GM12878 (cell line): ENCODE measurements around the gene SLC15A3. TPM values are rescaled to one million over a fixed set of nuclear protein-coding genes. Genes with fewer than 3 reads are reported as not detected.
A peak's percentile ranks its signal among the peaks of the same experiment; 100 is the strongest.

ENCODE experiments used
- ATAC-seq: fragments of 200-7000 bp; cut with Tn5 transposase; 3 replicates; pipeline ENCODE4 v1.9.1; 2020; ENCODE audit warnings: mild to moderate bottlenecking, moderate library complexity
- BruUV-seq: library from RNA; stranded (reverse); fragments of 400-500 nt; replicated peaks from 2 replicates; lab custom pipeline; 2021; lab: Mats Ljungman, UMichigan
- CTCF ChIA-PET: fragments of 300-600 bp; sonication (Branson Sonifier 250); formaldehyde crosslinking; extraction: SDS; loops from one replicate; lab custom pipeline; 2021; ENCODE audit warnings: inconsistent platforms; lab: Yijun Ruan, JAX
- POLR2A ChIA-PET: fragments of 350-600 bp; formaldehyde crosslinking; extraction: SDS; loops from one replicate; lab custom pipeline; 2021; ENCODE audit warnings: inconsistent platforms; lab: Charles Lee
- RAD21 ChIA-PET: fragments of 300-600 bp; sonication (Branson Sonifier 250); formaldehyde crosslinking; loops from one replicate; lab custom pipeline; 2023; ENCODE audit warnings: antibody characterized with exemption; ENCODE audit not compliant: unreplicated experiment; lab: Charles Lee
- SMC1A ChIA-PET: fragments of 300-600 bp; sonication (Branson Sonifier 250); formaldehyde crosslinking; loops from one replicate; lab custom pipeline; 2023; ENCODE audit not compliant: unreplicated experiment, uncharacterized antibody; lab: Charles Lee
- DNase-seq: peaks from one replicate; pipeline ENCODE4 v3.0.0-alpha.2; 2011; ENCODE audit warnings: low read depth, low spot score
- FAIRE-seq: peaks from 3 replicates; lab custom pipeline; 2011; peaks lifted over from hg19 to GRCh38; lab: Jason Lieb, UNC
- H2AFZ ChIP-seq: 2 replicates; pipeline ENCODE4 v1.6.0; 2011; ENCODE audit warnings: low read depth, low read length, control low read depth; ENCODE audit not compliant: control insufficient read depth
- H3K27ac ChIP-seq: 2 replicates; pipeline ENCODE4 v1.5.1; 2011; ENCODE audit warnings: control low read depth; ENCODE audit not compliant: control insufficient read depth, insufficient read depth
- H3K27me3 ChIP-seq, 2 experiments: replicated peaks in 1 of 2; 2 replicates each; pipeline versions ENCODE4 v1.6.0 to v1.6.1; 2011; ENCODE audit warnings: low read length in 1 of 2; ENCODE audit not compliant: control insufficient read depth in 2 of 2, insufficient read depth in 2 of 2
- H3K36me3 ChIP-seq, 2 experiments: 2 replicates each; pipeline ENCODE4 v1.5.1; 2011; ENCODE audit warnings: low read length in 1 of 2; ENCODE audit not compliant: control insufficient read depth in 2 of 2, insufficient read depth in 2 of 2
- H3K4me1 ChIP-seq: 2 replicates; pipeline ENCODE4 v1.6.1; 2011; ENCODE audit warnings: mild to moderate bottlenecking, low read length, moderate library complexity, mixed read lengths; ENCODE audit not compliant: control insufficient read depth, insufficient read depth
- H3K4me2 ChIP-seq: 2 replicates; pipeline ENCODE4 v1.6.0; 2011; ENCODE audit warnings: control low read depth; ENCODE audit not compliant: control insufficient read depth, insufficient read depth
- H3K4me3 ChIP-seq: fragments of 200-600 bp; sonication (generic); 2 replicates; pipeline ENCODE4 v1.5.1; 2016
- H3K79me2 ChIP-seq: 2 replicates; pipeline ENCODE4 v1.6.0; 2011; ENCODE audit warnings: low read length; ENCODE audit not compliant: control insufficient read depth, insufficient read depth
- H3K9ac ChIP-seq: 2 replicates; pipeline ENCODE4 v1.8.0; 2011; ENCODE audit warnings: low read length, control low read depth, mixed read lengths; ENCODE audit not compliant: control insufficient read depth, insufficient read depth
- H3K9me3 ChIP-seq: replicated peaks from 3 replicates; pipeline ENCODE4 v1.5.1; 2011; ENCODE audit warnings: mild to moderate bottlenecking, low read length; ENCODE audit not compliant: control insufficient read depth, insufficient read depth
- H4K20me1 ChIP-seq: 2 replicates; pipeline ENCODE4 v1.6.0; 2011; ENCODE audit not compliant: control insufficient read depth, insufficient read depth
- POLR2A ChIP-seq: IDR thresholded peaks from 2 replicates; pipeline ENCODE4 v1.6.1; 2011; ENCODE audit warnings: low read depth, mild to moderate bottlenecking, low read length
- WGBS: methylation state at CpG from one replicate; pipeline ENCODE4 v1.1.6; 2016; ENCODE audit warnings: low lambda C conversion rate; ENCODE audit not compliant: insufficient replicate concordance, insufficient coverage; ENCODE audit errors: missing lambda C conversion rate; 5-methylcytosine and 5-hydroxymethylcytosine counted together
- in situ Hi-C: fragments of 300-500 bp; cut with MboI; formaldehyde crosslinking; loops from 9 replicates; pipeline ENCODE4 v1.14.3; 2018; ENCODE audit warnings: mixed read lengths
- intact Hi-C: fragments of 100-400 bp; cut with micrococcal nuclease; formaldehyde crosslinking; loops from one replicate; pipeline ENCODE4 v1.14.2; 2022; ENCODE audit not compliant: unreplicated experiment
- polyA plus RNA-seq, 11 experiments: library from polyadenylated mRNA; depleted of rRNA in 4 of 11; unstranded in 6 of 11; stranded (reverse) in 5 of 11; fragments of >200 nt; fragmentation: Nextera tagmentation in 4 of 11; fragmentation: Illumina TruSeq in 1 of 11; extraction: Ambion mirVana in 4 of 11; extraction: Trizol in 1 of 11; gene quantifications; 1 replicate in 1 of 11; 2 replicates in 10 of 11; pipeline versions ENCODE4 v1.2.1 to v1.2.3, GENCODE V29; 2011 to 2016; ENCODE audit warnings: inconsistent platforms in 2 of 11, missing spikeins in 2 of 11, low read depth in 1 of 11
- total RNA-seq, 4 experiments: library from RNA; depleted of rRNA in 3 of 4; stranded (reverse); fragments of >200 nt in 3 of 4; fragmentation: Illumina TruSeq in 1 of 4; extraction: Trizol in 1 of 4; gene quantifications; 2 replicates each; pipeline versions ENCODE4 v1.2.1 to v1.2.3, GENCODE V29; 2013 to 2021
- TF ChIP-seq, protein P1 (sequence below): IDR thresholded peaks from 2 replicates; pipeline ENCODE4 v1.6.1; 2012; ENCODE audit warnings: mild to moderate bottlenecking, low read depth, low read length

Gene SLC15A3
- total and polyA plus RNA-seq, 10 of the 15 experiments (the other 5 are each of a cell fraction or from before 2014, with no cell fraction given): 17.7 to 102 (median 55.8) TPM

DNA sequence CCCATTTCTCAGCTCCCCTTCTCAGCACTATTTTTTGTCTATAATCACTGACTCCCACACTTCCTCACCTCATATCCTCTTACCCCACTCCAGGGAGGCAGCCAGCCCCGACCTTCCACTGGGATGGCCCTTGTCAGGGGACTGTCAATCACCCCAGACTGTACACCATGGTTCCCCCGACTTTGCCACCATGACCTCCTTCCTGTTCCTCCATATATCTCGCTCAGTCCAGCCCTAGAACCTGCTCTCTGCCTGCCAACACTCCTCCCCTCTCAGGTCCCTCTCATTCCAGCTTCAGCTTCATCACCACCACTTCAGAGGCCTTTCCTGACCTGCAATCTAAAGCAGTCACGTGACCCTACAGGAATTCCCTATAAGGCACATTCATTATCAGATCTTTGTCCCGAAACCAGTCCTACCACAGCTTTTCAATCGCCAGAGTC lies 62.1 kb downstream of the SLC15A3 start:
- SMC1A ChIA-PET: interaction anchor here (3.1 to 3.6 kb wide), 2 partner anchors 59 to 112 kb away, joined by 46 to 50 read pairs; no protein-coding TSS in a partner anchor
- no peak overlapping the region for H3K4me2 ChIP-seq
- no peaks in the 10 kb centered on the region for H4K20me1 ChIP-seq
- H2AFZ ChIP-seq: no peak overlapping the region
- FAIRE-seq (no peak), ATAC-seq (no peak; the same call in 2 of the 3 replicates), DNase-seq (no peak)
- intact Hi-C loops (no loop called here), in situ Hi-C loops (loop anchor here (5.0 kb wide), 1 partner anchor 118 kb away; no protein-coding TSS in a partner anchor)
- no peaks in the 10 kb centered on the region for H3K4me1 ChIP-seq
- peak; percentile 64; the same call in 1 of the 2 replicates for TF ChIP-seq POLR2A
- TF ChIP-seq, protein P1, sequence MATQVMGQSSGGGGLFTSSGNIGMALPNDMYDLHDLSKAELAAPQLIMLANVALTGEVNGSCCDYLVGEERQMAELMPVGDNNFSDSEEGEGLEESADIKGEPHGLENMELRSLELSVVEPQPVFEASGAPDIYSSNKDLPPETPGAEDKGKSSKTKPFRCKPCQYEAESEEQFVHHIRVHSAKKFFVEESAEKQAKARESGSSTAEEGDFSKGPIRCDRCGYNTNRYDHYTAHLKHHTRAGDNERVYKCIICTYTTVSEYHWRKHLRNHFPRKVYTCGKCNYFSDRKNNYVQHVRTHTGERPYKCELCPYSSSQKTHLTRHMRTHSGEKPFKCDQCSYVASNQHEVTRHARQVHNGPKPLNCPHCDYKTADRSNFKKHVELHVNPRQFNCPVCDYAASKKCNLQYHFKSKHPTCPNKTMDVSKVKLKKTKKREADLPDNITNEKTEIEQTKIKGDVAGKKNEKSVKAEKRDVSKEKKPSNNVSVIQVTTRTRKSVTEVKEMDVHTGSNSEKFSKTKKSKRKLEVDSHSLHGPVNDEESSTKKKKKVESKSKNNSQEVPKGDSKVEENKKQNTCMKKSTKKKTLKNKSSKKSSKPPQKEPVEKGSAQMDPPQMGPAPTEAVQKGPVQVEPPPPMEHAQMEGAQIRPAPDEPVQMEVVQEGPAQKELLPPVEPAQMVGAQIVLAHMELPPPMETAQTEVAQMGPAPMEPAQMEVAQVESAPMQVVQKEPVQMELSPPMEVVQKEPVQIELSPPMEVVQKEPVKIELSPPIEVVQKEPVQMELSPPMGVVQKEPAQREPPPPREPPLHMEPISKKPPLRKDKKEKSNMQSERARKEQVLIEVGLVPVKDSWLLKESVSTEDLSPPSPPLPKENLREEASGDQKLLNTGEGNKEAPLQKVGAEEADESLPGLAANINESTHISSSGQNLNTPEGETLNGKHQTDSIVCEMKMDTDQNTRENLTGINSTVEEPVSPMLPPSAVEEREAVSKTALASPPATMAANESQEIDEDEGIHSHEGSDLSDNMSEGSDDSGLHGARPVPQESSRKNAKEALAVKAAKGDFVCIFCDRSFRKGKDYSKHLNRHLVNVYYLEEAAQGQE: no peak
- WGBS: 70% methylated on average over 6 of the region's 6 CpGs
- no TSS peak for BruUV-seq
- H3K4me3 ChIP-seq: no peak overlapping the region
- RAD21 ChIA-PET: interaction anchor here (0.7 kb wide), 1 partner anchor 84 kb away, joined by 3 read pairs; no protein-coding TSS in a partner anchor
- H3K9me3 ChIP-seq: no peaks in the 10 kb centered on the region
- H3K79me2 ChIP-seq: no peaks in the 10 kb centered on the region
- no peaks in the 10 kb centered on the region for H3K27me3 ChIP-seq
- POLR2A ChIA-PET: interaction anchor here (0.5 kb wide), 1 partner anchor 39 kb away, joined by 4 read pairs; no protein-coding TSS in a partner anchor
- H3K36me3 ChIP-seq: peaks cover 7 to 22% of the 10 kb centered on the region in 2 experiments
- no peak overlapping the region for H3K9ac ChIP-seq
- CTCF ChIA-PET: interaction anchor here (0.5 to 7.1 kb wide), 6 partner anchors 10 to 232 kb away, joined by 3 to 108 read pairs (median 3); no protein-coding TSS in a partner anchor
- no peak overlapping the region for H3K27ac ChIP-seq
